ENCODE data around the gene NACAD.
A peak's percentile ranks its signal among the peaks of the same experiment; 100 is the strongest.

NACAD gene

GRCh38 chr7:45112648-45113047, 23.9 kb upstream of the NACAD start:
- DNase-seq: no peak

- peak; percentile 97 for DNase-seq
These were observed 22.8 kb upstream of the NACAD start, which contains the start of gene TBRG4 for GRCh38 chr7:45111298-45112223. TBRG4 (minus strand) TSS chr7:45111697; CDS start chr7:45109237, 2,460 bp downstream.

GRCh38 chr7:45108863-45109262, 20.1 kb upstream of the NACAD start:
- no peak for DNase-seq

GRCh38 chr7:45107356-45107755, 18.6 kb upstream of the NACAD start:
- DNase-seq: no peak

GRCh38 chr7:45106820-45107219, 18.1 kb upstream of the NACAD start:
- DNase-seq: no peak

- no peak for DNase-seq
These were observed 16.9 kb upstream of the NACAD start for GRCh38 chr7:45105588-45106188.

GRCh38 chr7:45104844-45105587, 16.2 kb upstream of the NACAD start:
- DNase-seq: no peak

GRCh38 chr7:45103958-45104843, 15.4 kb upstream of the NACAD start:
- no peak for DNase-seq

- DNase-seq: no peak
These were observed 14.3 kb upstream of the NACAD start for GRCh38 chr7:45102785-45103712.

GRCh38 chr7:45101748-45102147, 13.0 kb upstream of the NACAD start:
- DNase-seq: no peak

- no peak for DNase-seq
These were observed 12.2 kb upstream of the NACAD start for GRCh38 chr7:45100761-45101480.

GRCh38 chr7:45099891-45100760, 11.4 kb upstream of the NACAD start:
- no peak for DNase-seq

GRCh38 chr7:45098983-45099839, 10.4 kb upstream of the NACAD start:
- DNase-seq: peak; percentile 18

GRCh38 chr7:45092931-45093235, 4.1 kb upstream of the NACAD start:
- DNase-seq: no peak

- no peak for DNase-seq
These were observed 3.5 kb upstream of the NACAD start for GRCh38 chr7:45092100-45092930.

GRCh38 chr7:45089341-45089891, 647 bp upstream of the NACAD start:
- peak; percentile 83 for DNase-seq

GRCh38 chr7:45088146-45088701, 545 bp downstream of the NACAD start:
- peak; percentile 24 for DNase-seq

Measured in NCI-H82 (cell line).